ENCODE data around the gene SINHCAF.

GRCh38 chr12:31280183-31280582 lies 45.8 kb downstream of the SINHCAF start:
- TF ChIP-seq EZH2 (IDR thresholded peaks at IDR 0.05; ENCODE audit: borderline replicate concordance, low read depth, low read length): no peak
- TF ChIP-seq, protein P1, sequence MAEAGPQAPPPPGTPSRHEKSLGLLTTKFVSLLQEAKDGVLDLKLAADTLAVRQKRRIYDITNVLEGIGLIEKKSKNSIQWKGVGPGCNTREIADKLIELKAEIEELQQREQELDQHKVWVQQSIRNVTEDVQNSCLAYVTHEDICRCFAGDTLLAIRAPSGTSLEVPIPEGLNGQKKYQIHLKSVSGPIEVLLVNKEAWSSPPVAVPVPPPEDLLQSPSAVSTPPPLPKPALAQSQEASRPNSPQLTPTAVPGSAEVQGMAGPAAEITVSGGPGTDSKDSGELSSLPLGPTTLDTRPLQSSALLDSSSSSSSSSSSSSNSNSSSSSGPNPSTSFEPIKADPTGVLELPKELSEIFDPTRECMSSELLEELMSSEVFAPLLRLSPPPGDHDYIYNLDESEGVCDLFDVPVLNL (CRISPR knock-in tag; IDR thresholded peaks at IDR 0.05; ENCODE audit: low read depth): no peak
- TF ChIP-seq RFX5 (IDR thresholded peaks at IDR 0.05; ENCODE audit: low read depth, low read length): no peak
- TF ChIP-seq CTCF (IDR thresholded peaks at IDR 0.05 in 2 of 3, conservative IDR thresholded peaks at IDR 0.05 in 1 of 3; ENCODE audit: insufficient read depth in 2 of 3, low read depth in 1 of 3, low read length in 3 of 3): no peak
- TF ChIP-seq, protein P2, sequence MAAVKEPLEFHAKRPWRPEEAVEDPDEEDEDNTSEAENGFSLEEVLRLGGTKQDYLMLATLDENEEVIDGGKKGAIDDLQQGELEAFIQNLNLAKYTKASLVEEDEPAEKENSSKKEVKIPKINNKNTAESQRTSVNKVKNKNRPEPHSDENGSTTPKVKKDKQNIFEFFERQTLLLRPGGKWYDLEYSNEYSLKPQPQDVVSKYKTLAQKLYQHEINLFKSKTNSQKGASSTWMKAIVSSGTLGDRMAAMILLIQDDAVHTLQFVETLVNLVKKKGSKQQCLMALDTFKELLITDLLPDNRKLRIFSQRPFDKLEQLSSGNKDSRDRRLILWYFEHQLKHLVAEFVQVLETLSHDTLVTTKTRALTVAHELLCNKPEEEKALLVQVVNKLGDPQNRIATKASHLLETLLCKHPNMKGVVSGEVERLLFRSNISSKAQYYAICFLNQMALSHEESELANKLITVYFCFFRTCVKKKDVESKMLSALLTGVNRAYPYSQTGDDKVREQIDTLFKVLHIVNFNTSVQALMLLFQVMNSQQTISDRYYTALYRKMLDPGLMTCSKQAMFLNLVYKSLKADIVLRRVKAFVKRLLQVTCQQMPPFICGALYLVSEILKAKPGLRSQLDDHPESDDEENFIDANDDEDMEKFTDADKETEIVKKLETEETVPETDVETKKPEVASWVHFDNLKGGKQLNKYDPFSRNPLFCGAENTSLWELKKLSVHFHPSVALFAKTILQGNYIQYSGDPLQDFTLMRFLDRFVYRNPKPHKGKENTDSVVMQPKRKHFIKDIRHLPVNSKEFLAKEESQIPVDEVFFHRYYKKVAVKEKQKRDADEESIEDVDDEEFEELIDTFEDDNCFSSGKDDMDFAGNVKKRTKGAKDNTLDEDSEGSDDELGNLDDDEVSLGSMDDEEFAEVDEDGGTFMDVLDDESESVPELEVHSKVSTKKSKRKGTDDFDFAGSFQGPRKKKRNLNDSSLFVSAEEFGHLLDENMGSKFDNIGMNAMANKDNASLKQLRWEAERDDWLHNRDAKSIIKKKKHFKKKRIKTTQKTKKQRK (IDR thresholded peaks at IDR 0.05; ENCODE audit: borderline replicate concordance, low read depth, low read length): no peak

Measured in K562 (cell line).